Loucy (cell line): ENCODE data around the gene PPP1R14B.

Experiments
- EZH2phosphoT487 ChIP-seq: fragments of 200-600 bp; IDR thresholded peaks from 2 replicates; pipeline ENCODE4 v1.6.1; 2018; ENCODE audit warnings: antibody characterized with exemption, mild to moderate bottlenecking, moderate library complexity, borderline replicate concordance
- TF ChIP-seq, protein P1 (sequence below): fragments of 200-600 bp; sonication (generic); conservative IDR thresholded peaks from 2 replicates; pipeline ENCODE4 v1.5.1; 2014; ENCODE audit warnings: mild to moderate bottlenecking, antibody characterized with exemption, low read length

DNA sequence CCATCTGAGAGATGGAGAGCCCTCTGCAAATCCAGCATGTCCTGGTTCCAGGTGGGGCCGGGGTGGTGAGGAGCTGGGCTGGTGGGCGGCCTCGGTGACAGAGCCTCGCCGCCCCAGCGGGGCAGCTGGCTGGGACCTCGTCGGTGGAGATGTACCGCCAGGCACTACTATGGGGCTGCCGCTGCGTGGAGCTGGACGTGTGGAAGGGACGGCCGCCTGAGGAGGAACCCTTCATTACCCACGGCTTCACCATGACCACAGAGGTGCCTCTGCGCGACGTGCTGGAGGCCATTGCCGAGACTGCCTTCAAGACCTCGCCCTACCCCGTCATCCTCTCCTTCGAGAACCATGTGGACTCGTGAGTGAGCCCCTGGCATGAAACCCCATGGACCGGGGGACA, 11.6 kb upstream of the PPP1R14B start:
- TF ChIP-seq, protein P1, sequence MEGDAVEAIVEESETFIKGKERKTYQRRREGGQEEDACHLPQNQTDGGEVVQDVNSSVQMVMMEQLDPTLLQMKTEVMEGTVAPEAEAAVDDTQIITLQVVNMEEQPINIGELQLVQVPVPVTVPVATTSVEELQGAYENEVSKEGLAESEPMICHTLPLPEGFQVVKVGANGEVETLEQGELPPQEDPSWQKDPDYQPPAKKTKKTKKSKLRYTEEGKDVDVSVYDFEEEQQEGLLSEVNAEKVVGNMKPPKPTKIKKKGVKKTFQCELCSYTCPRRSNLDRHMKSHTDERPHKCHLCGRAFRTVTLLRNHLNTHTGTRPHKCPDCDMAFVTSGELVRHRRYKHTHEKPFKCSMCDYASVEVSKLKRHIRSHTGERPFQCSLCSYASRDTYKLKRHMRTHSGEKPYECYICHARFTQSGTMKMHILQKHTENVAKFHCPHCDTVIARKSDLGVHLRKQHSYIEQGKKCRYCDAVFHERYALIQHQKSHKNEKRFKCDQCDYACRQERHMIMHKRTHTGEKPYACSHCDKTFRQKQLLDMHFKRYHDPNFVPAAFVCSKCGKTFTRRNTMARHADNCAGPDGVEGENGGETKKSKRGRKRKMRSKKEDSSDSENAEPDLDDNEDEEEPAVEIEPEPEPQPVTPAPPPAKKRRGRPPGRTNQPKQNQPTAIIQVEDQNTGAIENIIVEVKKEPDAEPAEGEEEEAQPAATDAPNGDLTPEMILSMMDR = no peak
- TF ChIP-seq EZH2phosphoT487 = no peak
